Measurements from ENCODE around the gene CTRB2. TPM values are rescaled to one million over a fixed set of nuclear protein-coding genes. Genes with fewer than 3 reads are reported as not detected.

CTRB2 gene
- polyA plus RNA-seq, 10 donors = 0.19 to 0.27 (median 0.22) TPM; not detected in 4

GRCh38 chr16:75175074-75175473 lies 31.9 kb downstream of the CTRB2 start:
- DNase-seq = no peak

- DNase-seq = no peak
These were observed 34.4 kb downstream of the CTRB2 start for GRCh38 chr16:75172578-75172977.

GRCh38 chr16:75169899-75170405 lies 37.0 kb downstream of the CTRB2 start:
- no peak for DNase-seq

- no peak for DNase-seq
These were observed 46.6 kb downstream of the CTRB2 start for GRCh38 chr16:75160386-75160785.

Other genes starting within 250 kb of the CTRB2 start
- 10 to 100 TPM; 32.0 to 61.8 (median 44.8) TPM for gene WDR59, start 222.0 kb downstream of the CTRB2 start, polyA plus RNA-seq (ENCODE audit: insufficient read length in 10 of 10)
- gene ZNRF1, start 208.1 kb downstream of the CTRB2 start, polyA plus RNA-seq (ENCODE audit: insufficient read length in 10 of 10) = 10 to 100 TPM; 34.0 to 51.6 (median 38.9) TPM
- gene LDHD, start 90.4 kb downstream of the CTRB2 start, polyA plus RNA-seq (ENCODE audit: insufficient read length in 10 of 10) = 1 to 10 TPM; 1.1 to 4.0 (median 2.0) TPM
- gene ZFP1, start 58.6 kb downstream of the CTRB2 start, polyA plus RNA-seq (ENCODE audit: insufficient read length in 10 of 10) = 10 to 100 TPM; 11.7 to 15.2 (median 12.9) TPM
- under 1 TPM in 5 of 10 donors, not detected in 5; 0.22 to 0.74 (median 0.39) TPM for gene CTRB1, start 11.8 kb upstream of the CTRB2 start, polyA plus RNA-seq (ENCODE audit: insufficient read length in 10 of 10)
- 10 to 100 TPM; 37.2 to 55.5 (median 44.1) TPM for gene BCAR1, start 44.5 kb upstream of the CTRB2 start, polyA plus RNA-seq (ENCODE audit: insufficient read length in 10 of 10)
- gene CFDP1, start 226.3 kb upstream of the CTRB2 start, polyA plus RNA-seq (ENCODE audit: insufficient read length in 10 of 10) = 100 to 1,000 TPM in 1 of 10 donors, 10 to 100 TPM in 9; 70.9 to 125 (median 91.4) TPM

All from muscle of back (tissue), 11 donors.